ENCODE measurements around the gene POPDC3.

POPDC3 gene

GRCh38 chr6:105136431-105137350 is 43.1 kb downstream of the POPDC3 start:
- H3K36me3 Mint-ChIP-seq, result no peaks in the 10 kb centered on the region
- H3K9me3 Mint-ChIP-seq, result no peaks in the 10 kb centered on the region
- no peak overlapping the region for H3K27ac Mint-ChIP-seq
- peak overlapping the region; percentile 70 for H3K4me3 Mint-ChIP-seq
- peaks cover 56% of the 10 kb centered on the region for H3K27me3 Mint-ChIP-seq
- H3K4me1 Mint-ChIP-seq, result peaks cover 17% of the 10 kb centered on the region

GRCh38 chr6:105135907-105136430 is 43.8 kb downstream of the POPDC3 start:
- peak overlapping the region; percentile 70 for H3K4me3 Mint-ChIP-seq
- peaks cover 52% of the 10 kb centered on the region for H3K27me3 Mint-ChIP-seq
- H3K9me3 Mint-ChIP-seq, result no peaks in the 10 kb centered on the region
- H3K27ac Mint-ChIP-seq, result no peak overlapping the region
- H3K4me1 Mint-ChIP-seq, result peaks cover 17% of the 10 kb centered on the region
- no peaks in the 10 kb centered on the region for H3K36me3 Mint-ChIP-seq

- peaks cover 46% of the 10 kb centered on the region for H3K27me3 Mint-ChIP-seq
- no peak overlapping the region for H3K27ac Mint-ChIP-seq
- H3K4me1 Mint-ChIP-seq, result peaks cover 17% of the 10 kb centered on the region
- no peaks in the 10 kb centered on the region for H3K36me3 Mint-ChIP-seq
- no peak overlapping the region for H3K4me3 Mint-ChIP-seq
- H3K9me3 Mint-ChIP-seq, result no peaks in the 10 kb centered on the region
These were observed 44.8 kb downstream of the POPDC3 start for GRCh38 chr6:105135056-105135455.

- no peak overlapping the region for H3K27ac Mint-ChIP-seq
- no peaks in the 10 kb centered on the region for H3K9me3 Mint-ChIP-seq
- H3K4me1 Mint-ChIP-seq, result no peaks in the 10 kb centered on the region
- no peak overlapping the region for H3K4me3 Mint-ChIP-seq
- H3K36me3 Mint-ChIP-seq, result no peaks in the 10 kb centered on the region
- peaks cover 5% of the 10 kb centered on the region for H3K27me3 Mint-ChIP-seq
These were observed 57.1 kb downstream of the POPDC3 start for GRCh38 chr6:105122717-105123116.

- Mint-ChIP-seq H3K4me1 (no peaks in the 10 kb centered on the region), H3K27me3 (peaks cover 5% of the 10 kb centered on the region), H3K9me3 (no peaks in the 10 kb centered on the region), H3K36me3 (no peaks in the 10 kb centered on the region), H3K4me3 (no peak overlapping the region), H3K27ac (no peak overlapping the region)
These were observed 57.8 kb downstream of the POPDC3 start for GRCh38 chr6:105121981-105122380.

- Mint-ChIP-seq H3K9me3 (no peaks in the 10 kb centered on the region), H3K27ac (no peak overlapping the region), H3K4me1 (no peaks in the 10 kb centered on the region), H3K27me3 (peaks cover 10% of the 10 kb centered on the region), H3K4me3 (no peak overlapping the region), H3K36me3 (no peaks in the 10 kb centered on the region)
These were observed 59.2 kb downstream of the POPDC3 start for GRCh38 chr6:105120570-105120969.

- H3K36me3 Mint-ChIP-seq, result no peaks in the 10 kb centered on the region
- no peak overlapping the region for H3K4me3 Mint-ChIP-seq
- no peaks in the 10 kb centered on the region for H3K9me3 Mint-ChIP-seq
- peaks cover 9% of the 10 kb centered on the region for H3K27me3 Mint-ChIP-seq
- no peaks in the 10 kb centered on the region for H3K4me1 Mint-ChIP-seq
- no peak overlapping the region for H3K27ac Mint-ChIP-seq
These were observed 63.7 kb downstream of the POPDC3 start for GRCh38 chr6:105116150-105116549.

GRCh38 chr6:105113422-105113821 is 66.4 kb downstream of the POPDC3 start:
- peaks cover 12% of the 10 kb centered on the region for H3K27me3 Mint-ChIP-seq
- H3K27ac Mint-ChIP-seq, result no peak overlapping the region
- no peaks in the 10 kb centered on the region for H3K36me3 Mint-ChIP-seq
- no peaks in the 10 kb centered on the region for H3K4me1 Mint-ChIP-seq
- no peak overlapping the region for H3K4me3 Mint-ChIP-seq
- H3K9me3 Mint-ChIP-seq, result no peaks in the 10 kb centered on the region

GRCh38 chr6:105112577-105112976 is 67.2 kb downstream of the POPDC3 start:
- Mint-ChIP-seq H3K27me3 (peaks cover 14% of the 10 kb centered on the region), H3K4me1 (no peaks in the 10 kb centered on the region), H3K36me3 (no peaks in the 10 kb centered on the region), H3K4me3 (no peak overlapping the region), H3K9me3 (no peaks in the 10 kb centered on the region), H3K27ac (no peak overlapping the region)

GRCh38 chr6:105111871-105112270 is 67.9 kb downstream of the POPDC3 start:
- Mint-ChIP-seq H3K4me3 (no peak overlapping the region), H3K9me3 (no peaks in the 10 kb centered on the region), H3K27me3 (peaks cover 14% of the 10 kb centered on the region), H3K4me1 (no peaks in the 10 kb centered on the region), H3K27ac (no peak overlapping the region), H3K36me3 (no peaks in the 10 kb centered on the region)

GRCh38 chr6:105111105-105111504 is 68.7 kb downstream of the POPDC3 start:
- Mint-ChIP-seq H3K9me3 (no peaks in the 10 kb centered on the region), H3K27ac (no peak overlapping the region), H3K4me3 (no peak overlapping the region), H3K27me3 (peaks cover 11% of the 10 kb centered on the region), H3K4me1 (no peaks in the 10 kb centered on the region), H3K36me3 (no peaks in the 10 kb centered on the region)

- Mint-ChIP-seq H3K27me3 (peaks cover 13% of the 10 kb centered on the region), H3K4me3 (no peak overlapping the region), H3K36me3 (no peaks in the 10 kb centered on the region), H3K4me1 (no peaks in the 10 kb centered on the region), H3K9me3 (no peaks in the 10 kb centered on the region), H3K27ac (no peak overlapping the region)
These were observed 69.6 kb downstream of the POPDC3 start for GRCh38 chr6:105109955-105110895.

- peaks cover 15% of the 10 kb centered on the region for H3K27me3 Mint-ChIP-seq
- no peaks in the 10 kb centered on the region for H3K4me1 Mint-ChIP-seq
- H3K27ac Mint-ChIP-seq, result no peak overlapping the region
These were observed 71.1 kb downstream of the POPDC3 start for GRCh38 chr6:105108631-105109262.

More at GRCh38 chr6:105108631-105109262, 71.1 kb downstream of the POPDC3 start:
- no peak overlapping the region for H3K4me3 Mint-ChIP-seq
- H3K9me3 Mint-ChIP-seq, result no peaks in the 10 kb centered on the region
- no peaks in the 10 kb centered on the region for H3K36me3 Mint-ChIP-seq
